ENCODE data around the gene TSPAN11.

The TSPAN11 gene

GRCh38 chr12:30988086-30988485 lies 61.5 kb downstream of the TSPAN11 start:
- Histone ChIP-seq H3K27ac (ENCODE audit: low read length) (no peak overlapping the region), H3K9ac (ENCODE audit: low read depth, low read length) (no peak overlapping the region), H3K4me1 (ENCODE audit: insufficient read depth, low read length) (no peaks in the 10 kb centered on the region)

GRCh38 chr12:30988646-30989286 lies 62.2 kb downstream of the TSPAN11 start:
- Histone ChIP-seq H3K4me1 (ENCODE audit: insufficient read depth, low read length) (no peaks in the 10 kb centered on the region), H3K9ac (ENCODE audit: low read depth, low read length) (no peak overlapping the region), H3K36me3 (ENCODE audit: insufficient read depth, low read depth, low read length) (no peaks in the 10 kb centered on the region), H3K9me3 (ENCODE audit: insufficient read depth, low read depth, low read length) (no peaks in the 10 kb centered on the region), H3K4me3 (ENCODE audit: low read length) (no peak overlapping the region), H3K27me3 (ENCODE audit: insufficient read depth, low read length) (no peaks in the 10 kb centered on the region), H3K27ac (ENCODE audit: low read length) (no peak overlapping the region)

More at GRCh38 chr12:30988086-30988485, 61.5 kb downstream of the TSPAN11 start:
- Histone ChIP-seq H3K4me3 (ENCODE audit: low read length) (no peak overlapping the region), H3K36me3 (ENCODE audit: insufficient read depth, low read depth, low read length) (no peaks in the 10 kb centered on the region), H3K27me3 (ENCODE audit: insufficient read depth, low read length) (no peaks in the 10 kb centered on the region), H3K9me3 (ENCODE audit: insufficient read depth, low read depth, low read length) (no peaks in the 10 kb centered on the region)

GRCh38 chr12:30989754-30990153 lies 63.2 kb downstream of the TSPAN11 start:
- no peak overlapping the region for H3K4me3 ChIP-seq (ENCODE audit: low read length)
- H3K27ac ChIP-seq (ENCODE audit: low read length): no peak overlapping the region
- H3K9ac ChIP-seq (ENCODE audit: low read depth, low read length): no peak overlapping the region
- H3K27me3 ChIP-seq (ENCODE audit: insufficient read depth, low read length): no peaks in the 10 kb centered on the region
- no peaks in the 10 kb centered on the region for H3K36me3 ChIP-seq (ENCODE audit: insufficient read depth, low read depth, low read length)
- H3K4me1 ChIP-seq (ENCODE audit: insufficient read depth, low read length): no peaks in the 10 kb centered on the region
- H3K9me3 ChIP-seq (ENCODE audit: insufficient read depth, low read depth, low read length): no peaks in the 10 kb centered on the region

- no peaks in the 10 kb centered on the region for H3K9me3 ChIP-seq (ENCODE audit: insufficient read depth, low read depth, low read length)
- no peaks in the 10 kb centered on the region for H3K36me3 ChIP-seq (ENCODE audit: insufficient read depth, low read depth, low read length)
- no peak overlapping the region for H3K27ac ChIP-seq (ENCODE audit: low read length)
- no peak overlapping the region for H3K4me3 ChIP-seq (ENCODE audit: low read length)
- no peak overlapping the region for H3K9ac ChIP-seq (ENCODE audit: low read depth, low read length)
- no peaks in the 10 kb centered on the region for H3K27me3 ChIP-seq (ENCODE audit: insufficient read depth, low read length)
- no peaks in the 10 kb centered on the region for H3K4me1 ChIP-seq (ENCODE audit: insufficient read depth, low read length)
These were observed 63.8 kb downstream of the TSPAN11 start for GRCh38 chr12:30990316-30990715.

- H3K9me3 ChIP-seq (ENCODE audit: insufficient read depth, low read depth, low read length): no peaks in the 10 kb centered on the region
- no peaks in the 10 kb centered on the region for H3K4me1 ChIP-seq (ENCODE audit: insufficient read depth, low read length)
- H3K27ac ChIP-seq (ENCODE audit: low read length): no peak overlapping the region
- no peak overlapping the region for H3K4me3 ChIP-seq (ENCODE audit: low read length)
- H3K27me3 ChIP-seq (ENCODE audit: insufficient read depth, low read length): no peaks in the 10 kb centered on the region
- H3K36me3 ChIP-seq (ENCODE audit: insufficient read depth, low read depth, low read length): no peaks in the 10 kb centered on the region
- no peak overlapping the region for H3K9ac ChIP-seq (ENCODE audit: low read depth, low read length)
These were observed 64.2 kb downstream of the TSPAN11 start for GRCh38 chr12:30990776-30991175.

- Histone ChIP-seq H3K9ac (ENCODE audit: low read depth, low read length) (no peak overlapping the region), H3K27ac (ENCODE audit: low read length) (no peak overlapping the region), H3K9me3 (ENCODE audit: insufficient read depth, low read depth, low read length) (no peaks in the 10 kb centered on the region), H3K4me1 (ENCODE audit: insufficient read depth, low read length) (no peaks in the 10 kb centered on the region), H3K27me3 (ENCODE audit: insufficient read depth, low read length) (no peaks in the 10 kb centered on the region), H3K4me3 (ENCODE audit: low read length) (no peak overlapping the region), H3K36me3 (ENCODE audit: insufficient read depth, low read depth, low read length) (no peaks in the 10 kb centered on the region)
These were observed 64.9 kb downstream of the TSPAN11 start for GRCh38 chr12:30991466-30991865.

GRCh38 chr12:30992381-30992780 lies 65.8 kb downstream of the TSPAN11 start:
- H3K4me3 ChIP-seq (ENCODE audit: low read length): no peak overlapping the region
- H3K27me3 ChIP-seq (ENCODE audit: insufficient read depth, low read length): no peaks in the 10 kb centered on the region
- H3K9ac ChIP-seq (ENCODE audit: low read depth, low read length): no peak overlapping the region
- H3K9me3 ChIP-seq (ENCODE audit: insufficient read depth, low read depth, low read length): no peaks in the 10 kb centered on the region
- no peaks in the 10 kb centered on the region for H3K36me3 ChIP-seq (ENCODE audit: insufficient read depth, low read depth, low read length)
- no peak overlapping the region for H3K27ac ChIP-seq (ENCODE audit: low read length)
- no peaks in the 10 kb centered on the region for H3K4me1 ChIP-seq (ENCODE audit: insufficient read depth, low read length)

GRCh38 chr12:30993766-30994165 lies 67.2 kb downstream of the TSPAN11 start:
- Histone ChIP-seq H3K9me3 (ENCODE audit: insufficient read depth, low read depth, low read length) (no peaks in the 10 kb centered on the region), H3K36me3 (ENCODE audit: insufficient read depth, low read depth, low read length) (no peaks in the 10 kb centered on the region), H3K27me3 (ENCODE audit: insufficient read depth, low read length) (no peaks in the 10 kb centered on the region), H3K27ac (ENCODE audit: low read length) (no peak overlapping the region), H3K4me3 (ENCODE audit: low read length) (no peak overlapping the region), H3K9ac (ENCODE audit: low read depth, low read length) (no peak overlapping the region), H3K4me1 (ENCODE audit: insufficient read depth, low read length) (no peaks in the 10 kb centered on the region)

- Histone ChIP-seq H3K9me3 (ENCODE audit: insufficient read depth, low read depth, low read length) (no peaks in the 10 kb centered on the region), H3K27me3 (ENCODE audit: insufficient read depth, low read length) (no peaks in the 10 kb centered on the region), H3K36me3 (ENCODE audit: insufficient read depth, low read depth, low read length) (no peaks in the 10 kb centered on the region), H3K4me1 (ENCODE audit: insufficient read depth, low read length) (no peaks in the 10 kb centered on the region), H3K27ac (ENCODE audit: low read length) (no peak overlapping the region), H3K9ac (ENCODE audit: low read depth, low read length) (no peak overlapping the region), H3K4me3 (ENCODE audit: low read length) (no peak overlapping the region)
These were observed 67.7 kb downstream of the TSPAN11 start for GRCh38 chr12:30994274-30994673.

GRCh38 chr12:30996255-30996654 lies 69.7 kb downstream of the TSPAN11 start:
- Histone ChIP-seq H3K9me3 (ENCODE audit: insufficient read depth, low read depth, low read length) (no peaks in the 10 kb centered on the region), H3K27me3 (ENCODE audit: insufficient read depth, low read length) (no peaks in the 10 kb centered on the region), H3K4me3 (ENCODE audit: low read length) (no peak overlapping the region), H3K27ac (ENCODE audit: low read length) (no peak overlapping the region), H3K9ac (ENCODE audit: low read depth, low read length) (no peak overlapping the region), H3K36me3 (ENCODE audit: insufficient read depth, low read depth, low read length) (no peaks in the 10 kb centered on the region), H3K4me1 (ENCODE audit: insufficient read depth, low read length) (no peaks in the 10 kb centered on the region)

- Histone ChIP-seq H3K4me3 (ENCODE audit: low read length) (no peak overlapping the region), H3K9ac (ENCODE audit: low read depth, low read length) (no peak overlapping the region), H3K9me3 (ENCODE audit: insufficient read depth, low read depth, low read length) (no peaks in the 10 kb centered on the region), H3K27me3 (ENCODE audit: insufficient read depth, low read length) (no peaks in the 10 kb centered on the region), H3K27ac (ENCODE audit: low read length) (no peak overlapping the region), H3K4me1 (ENCODE audit: insufficient read depth, low read length) (no peaks in the 10 kb centered on the region), H3K36me3 (ENCODE audit: insufficient read depth, low read depth, low read length) (no peaks in the 10 kb centered on the region)
These were observed 70.2 kb downstream of the TSPAN11 start for GRCh38 chr12:30996752-30997151.

GRCh38 chr12:30997685-30998440 lies 71.3 kb downstream of the TSPAN11 start:
- Histone ChIP-seq H3K36me3 (ENCODE audit: insufficient read depth, low read depth, low read length) (no peaks in the 10 kb centered on the region), H3K9me3 (ENCODE audit: insufficient read depth, low read depth, low read length) (no peaks in the 10 kb centered on the region), H3K4me3 (ENCODE audit: low read length) (no peak overlapping the region), H3K27ac (ENCODE audit: low read length) (no peak overlapping the region), H3K9ac (ENCODE audit: low read depth, low read length) (no peak overlapping the region), H3K4me1 (ENCODE audit: insufficient read depth, low read length) (no peaks in the 10 kb centered on the region), H3K27me3 (ENCODE audit: insufficient read depth, low read length) (no peaks in the 10 kb centered on the region)
